WTC11 (cell line): Measurements from ENCODE around the gene UNC13D. TPM values are rescaled to one million over a fixed set of nuclear protein-coding genes. Genes with fewer than 3 reads are reported as not detected.

Experiments used
- ATAC-seq: fragments of 200-7000 bp; cut with Tn5 transposase; 2 replicates; pipeline ENCODE4 v1.10.0; 2021; ENCODE audit warnings: mild to moderate bottlenecking, moderate library complexity
- CTCF ChIA-PET: fragments of 300-600 bp; sonication (Branson Sonifier 250); formaldehyde crosslinking; loops from one replicate; lab custom pipeline; 2021; ENCODE audit warnings: antibody characterized with exemption; lab: Charles Lee
- POLR2A ChIA-PET: fragments of 350-600 bp; sonication (Branson Sonifier 250); formaldehyde crosslinking; loops from one replicate; lab custom pipeline; 2021; ENCODE audit warnings: antibody characterized with exemption; lab: Charles Lee
- DNase-seq: peaks from one replicate; pipeline ENCODE4 v3.0.0; 2021; ENCODE audit warnings: low spot score
- H3K27ac Mint-ChIP-seq: 2 replicates; pipeline ENCODE4 v1.8.0; 2021; ENCODE audit warnings: mixed read lengths
- H3K27me3 Mint-ChIP-seq: 2 replicates; pipeline ENCODE4 v1.8.0; 2021; ENCODE audit warnings: low read depth, mild to moderate bottlenecking, moderate library complexity, mixed read lengths
- H3K36me3 Mint-ChIP-seq: 2 replicates; pipeline ENCODE4 v1.8.0; 2021; ENCODE audit warnings: mixed read lengths
- H3K4me1 Mint-ChIP-seq: 2 replicates; pipeline ENCODE4 v1.8.0; 2022; ENCODE audit warnings: mixed read lengths
- H3K4me3 Mint-ChIP-seq: 2 replicates; pipeline ENCODE4 v1.8.0; 2021; ENCODE audit warnings: mild to moderate bottlenecking, moderate library complexity, mixed read lengths
- H3K9me3 Mint-ChIP-seq: 2 replicates; pipeline ENCODE4 v1.8.0; 2021; ENCODE audit warnings: mixed read lengths
- ATF2 ChIP-seq: sonication (generic); formaldehyde crosslinking; IDR thresholded peaks from 2 replicates; pipeline ENCODE4 v1.8.1; 2022; ENCODE audit warnings: low read depth, missing genetic modification reagents, borderline replicate concordance
- CDX4 ChIP-seq: fragments of 250-450 bp; sonication (Bioruptor Pico); IDR thresholded peaks from 2 replicates; pipeline ENCODE4 v1.9.0; 2021; ENCODE audit warnings: moderate library complexity, mild to moderate bottlenecking, inconsistent platforms, borderline replicate concordance
- CREM ChIP-seq: sonication (generic); formaldehyde crosslinking; IDR thresholded peaks from 2 replicates; pipeline ENCODE4 v1.8.1; 2022; ENCODE audit warnings: mild to moderate bottlenecking, missing genetic modification reagents, moderate library complexity
- E2F5 ChIP-seq: sonication (generic); formaldehyde crosslinking; IDR thresholded peaks from 2 replicates; pipeline ENCODE4 v1.8.1; 2022; ENCODE audit warnings: mild to moderate bottlenecking, moderate library complexity, missing genetic modification reagents
- FOXJ3 ChIP-seq: sonication (generic); formaldehyde crosslinking; IDR thresholded peaks from 2 replicates; pipeline ENCODE4 v1.9.0; 2021; ENCODE audit warnings: missing genetic modification reagents, mild to moderate bottlenecking, borderline replicate concordance
- FOXK1 ChIP-seq: sonication (generic); formaldehyde crosslinking; IDR thresholded peaks from 2 replicates; pipeline ENCODE4 v1.8.0; 2022; ENCODE audit warnings: mild to moderate bottlenecking, moderate library complexity, missing genetic modification reagents
- FOXP1 ChIP-seq: sonication (generic); formaldehyde crosslinking; IDR thresholded peaks from 2 replicates; pipeline ENCODE4 v1.8.0; 2022; ENCODE audit warnings: missing genetic modification reagents, mild to moderate bottlenecking, moderate library complexity, borderline replicate concordance
- FOXP4 ChIP-seq: sonication (generic); formaldehyde crosslinking; IDR thresholded peaks from 2 replicates; pipeline ENCODE4 v1.8.0; 2022; ENCODE audit warnings: mild to moderate bottlenecking, missing genetic modification reagents
- GABPB1 ChIP-seq: sonication (generic); formaldehyde crosslinking; IDR thresholded peaks from 2 replicates; pipeline ENCODE4 v1.8.1; 2023; ENCODE audit warnings: mild to moderate bottlenecking, missing genetic modification reagents
- HMGXB4 ChIP-seq: sonication (generic); formaldehyde crosslinking; IDR thresholded peaks from 2 replicates; pipeline ENCODE4 v1.8.1; 2023; ENCODE audit warnings: mild to moderate bottlenecking, moderate library complexity, missing genetic modification reagents
- IRF1 ChIP-seq: sonication (generic); formaldehyde crosslinking; IDR thresholded peaks from 2 replicates; pipeline ENCODE4 v1.8.0; 2023; ENCODE audit warnings: missing genetic modification reagents
- JUN ChIP-seq: sonication (generic); formaldehyde crosslinking; IDR thresholded peaks from 2 replicates; pipeline ENCODE4 v1.8.0; 2023; ENCODE audit warnings: mild to moderate bottlenecking, missing genetic modification reagents
- NFYB ChIP-seq: sonication (generic); formaldehyde crosslinking; conservative IDR thresholded peaks from 2 replicates; pipeline ENCODE4 v1.8.0; 2022; ENCODE audit warnings: low read depth, missing genetic modification reagents
- NR2C2 ChIP-seq: sonication (generic); formaldehyde crosslinking; IDR thresholded peaks from 2 replicates; pipeline ENCODE4 v1.8.0; 2022; ENCODE audit warnings: mild to moderate bottlenecking, missing genetic modification reagents
- PRRX2 ChIP-seq: fragments of 250-450 bp; sonication (Bioruptor Pico); IDR thresholded peaks from 2 replicates; pipeline ENCODE4 v1.8.0; 2021; ENCODE audit warnings: mild to moderate bottlenecking
- SOX15 ChIP-seq: fragments of 250-450 bp; sonication (Bioruptor Pico); IDR thresholded peaks from 2 replicates; pipeline ENCODE4 v1.9.0; 2021; ENCODE audit warnings: mild to moderate bottlenecking
- TEAD1 ChIP-seq: sonication (generic); formaldehyde crosslinking; IDR thresholded peaks from 2 replicates; pipeline ENCODE4 v1.8.0; 2022; ENCODE audit warnings: mild to moderate bottlenecking, missing genetic modification reagents
- TEAD4 ChIP-seq: sonication (generic); formaldehyde crosslinking; IDR thresholded peaks from 2 replicates; pipeline ENCODE4 v1.8.0; 2022; ENCODE audit warnings: mild to moderate bottlenecking, missing genetic modification reagents
- TP53 ChIP-seq: sonication (generic); formaldehyde crosslinking; IDR thresholded peaks from 2 replicates; pipeline ENCODE4 v1.8.1; 2023; ENCODE audit warnings: mild to moderate bottlenecking, missing genetic modification reagents
- USF1 ChIP-seq: sonication (generic); formaldehyde crosslinking; IDR thresholded peaks from 2 replicates; pipeline ENCODE4 v1.8.0; 2022; ENCODE audit warnings: mild to moderate bottlenecking, missing genetic modification reagents
- ZMAT4 ChIP-seq: fragments of 250-450 bp; sonication (Bioruptor Pico); IDR thresholded peaks from 2 replicates; pipeline ENCODE4 v1.9.0; 2021; ENCODE audit warnings: mild to moderate bottlenecking
- ZNF121 ChIP-seq: sonication (generic); formaldehyde crosslinking; IDR thresholded peaks from 2 replicates; pipeline ENCODE4 v1.8.0; 2023; ENCODE audit warnings: missing genetic modification reagents
- ZNF317 ChIP-seq: sonication (generic); formaldehyde crosslinking; IDR thresholded peaks from 2 replicates; pipeline ENCODE4 v1.8.1; 2023; ENCODE audit warnings: low read depth, mild to moderate bottlenecking, moderate library complexity, missing genetic modification reagents, borderline replicate concordance
- ZNF512 ChIP-seq: sonication (generic); formaldehyde crosslinking; IDR thresholded peaks from 2 replicates; pipeline ENCODE4 v1.8.1; 2022; ENCODE audit warnings: missing genetic modification reagents, borderline replicate concordance
- ZSCAN18 ChIP-seq: fragments of 250-450 bp; sonication (Bioruptor Pico); IDR thresholded peaks from 2 replicates; pipeline ENCODE4 v2.1.2; 2022; ENCODE audit warnings: mild to moderate bottlenecking, moderate library complexity
- total RNA-seq: library from RNA; stranded (reverse); gene quantifications from 3 replicates; pipeline ENCODE4 v1.2.3, GENCODE V29; 2021

Gene UNC13D
- total RNA-seq, 1 experiment from 2014 or later = 13.1 TPM

GRCh38 chr17:75855310-75856061 lies 11.3 kb upstream of the UNC13D start, which contains the start of gene WBP2:
WBP2 (minus strand) TSS chr17:75855335; CDS start chr17:75855297, 38 bp downstream.
- POLR2A ChIA-PET = interaction anchor here (0.6 to 1.5 kb wide), 17 partner anchors 9 to 108 kb away, joined by 3 to 16 read pairs (median 6); partner anchors contain the start of genes FBF1, TRIM47 and UNK
- ATAC-seq = peak; percentile 92
- Mint-ChIP-seq H3K27ac (peak within 1 kb of the TSS; percentile 98), H3K27me3 (no peaks in the 10 kb centered on the region), H3K9me3 (no peaks in the 10 kb centered on the region), H3K4me3 (no peak within 1 kb of the TSS), H3K36me3 (peaks cover 5% of the 10 kb centered on the region; the same call in 1 of the 2 replicates), H3K4me1 (peaks cover 12% of the 10 kb centered on the region)
- peak; percentile 98 for DNase-seq
- CTCF ChIA-PET = interaction anchor here (0.6 to 6.0 kb wide), 44 partner anchors 9 to 816 kb away, joined by 3 to 100 read pairs (median 4); partner anchors contain the start of genes ACOX1, CDK3, FBF1 and GALK1
- TF ChIP-seq ZMAT4 (CRISPR knock-in tag) = no peak
- peak; percentile 73 for TF ChIP-seq FOXP1
- peak; percentile 96 for TF ChIP-seq USF1 (CRISPR knock-in tag)
- no peak for TF ChIP-seq ZSCAN18 (CRISPR knock-in tag)
- peak; percentile 74 for TF ChIP-seq NFYB (CRISPR knock-in tag)
- TF ChIP-seq ATF2 = no peak
- no peak for TF ChIP-seq ZNF121
- TF ChIP-seq PRRX2 (CRISPR knock-in tag) = no peak
- TF ChIP-seq TEAD1 (CRISPR knock-in tag) = peak; percentile 64; the same call in 1 of the 2 replicates
- no peak for TF ChIP-seq IRF1 (CRISPR knock-in tag)
- TF ChIP-seq CDX4 (CRISPR knock-in tag) = no peak
- no peak for TF ChIP-seq FOXJ3
- TF ChIP-seq SOX15 = no peak
- 0 out of 2 replicates have a peak, but pooled peaks have one; percentile 7 for TF ChIP-seq TEAD4 (CRISPR knock-in tag)
- peak; percentile 67; the same call in 1 of the 2 replicates for TF ChIP-seq FOXP4 (CRISPR knock-in tag)
- TF ChIP-seq ZNF317 (CRISPR knock-in tag) = no peak
- no peak; the same call in 1 of the 2 replicates for TF ChIP-seq HMGXB4 (CRISPR knock-in tag)
- no peak for TF ChIP-seq E2F5 (CRISPR knock-in tag)
- TF ChIP-seq GABPB1 (CRISPR knock-in tag) = no peak
- TF ChIP-seq CREM = peak; percentile 47
- TF ChIP-seq JUN (CRISPR knock-in tag) = no peak
- no peak for TF ChIP-seq NR2C2 (CRISPR knock-in tag)
- TF ChIP-seq TP53 = 0 out of 2 replicates have a peak, but pooled peaks have one; percentile 35
- peak; percentile 97 for TF ChIP-seq FOXK1 (CRISPR knock-in tag)
- TF ChIP-seq ZNF512 (CRISPR knock-in tag) = no peak
